SU-DHL-6 (cell line): Measurements from ENCODE around the gene TSGA10.
A peak's percentile ranks its signal among the peaks of the same experiment; 100 is the strongest.

Source experiments
- H2AFZ ChIP-seq: fragments of 200-600 bp; sonication (generic); 2 replicates; pipeline ENCODE4 v1.6.1; 2014; ENCODE audit warnings: low read depth, mild to moderate bottlenecking, moderate library complexity, mixed read lengths, antibody characterized with exemption, low read length; ENCODE audit not compliant: severe bottlenecking
- H3F3A ChIP-seq: fragments of 200-600 bp; shearing (Covaris generic); 2 replicates; pipeline ENCODE4 v1.6.0; 2016; ENCODE audit warnings: antibody characterized with exemption, mild to moderate bottlenecking; ENCODE audit not compliant: insufficient read depth
- H3K27ac ChIP-seq: fragments of 200-600 bp; sonication (generic); 2 replicates; pipeline ENCODE4 v1.5.1; 2016; ENCODE audit warnings: low read depth, mild to moderate bottlenecking, low read length, moderate library complexity, mixed read lengths
- H3K27me3 ChIP-seq: fragments of 200-600 bp; sonication (generic), shearing (Covaris generic); 2 replicates; pipeline ENCODE4 v1.6.0; 2014; ENCODE audit warnings: mild to moderate bottlenecking, low read length
- H3K36me3 ChIP-seq: fragments of 200-600 bp; sonication (generic); 2 replicates; pipeline ENCODE4 v1.6.1; 2014; ENCODE audit warnings: mild to moderate bottlenecking, low read length, mixed read lengths
- H3K4me2 ChIP-seq: fragments of 300-600, 200-600 bp; shearing (Covaris generic), sonication (generic); 2 replicates; pipeline ENCODE4 v1.6.0; 2014; ENCODE audit warnings: low read length, low read depth, mild to moderate bottlenecking; ENCODE audit not compliant: poor library complexity, severe bottlenecking
- H3K4me3 ChIP-seq: fragments of 200-600 bp; sonication (generic); 2 replicates; pipeline ENCODE4 v1.5.1; 2014; ENCODE audit warnings: antibody characterized with exemption, low read length, mild to moderate bottlenecking, mixed read lengths; ENCODE audit not compliant: insufficient read depth, poor library complexity, severe bottlenecking
- H3K79me2 ChIP-seq: fragments of 200-600 bp; sonication (generic); 2 replicates; pipeline ENCODE4 v1.6.1; 2014; ENCODE audit warnings: mild to moderate bottlenecking, low read length, moderate library complexity; ENCODE audit not compliant: insufficient read depth
- H3K9ac ChIP-seq: fragments of 200-600 bp; sonication (generic); 2 replicates; pipeline ENCODE4 v1.7.0; 2014; ENCODE audit warnings: mild to moderate bottlenecking, low read length
- H3K9me2 ChIP-seq: fragments of 200-600 bp; sonication (generic); replicated peaks from 2 replicates; pipeline ENCODE4 v1.6.1; 2014; ENCODE audit warnings: low read length; ENCODE audit not compliant: insufficient read depth
- H3K9me3 ChIP-seq: fragments of 200-600 bp; sonication (generic); 2 replicates; pipeline ENCODE4 v1.6.1; 2014; ENCODE audit warnings: low read length, mixed read lengths; ENCODE audit not compliant: insufficient read depth
- H4K20me1 ChIP-seq: fragments of 200-600 bp; sonication (generic); 2 replicates; pipeline ENCODE4 v1.6.1; 2014; ENCODE audit warnings: low read depth, mild to moderate bottlenecking, antibody characterized with exemption, low read length, moderate library complexity, mixed read lengths
- CTCF ChIP-seq: fragments of 200-600 bp; sonication (generic); IDR thresholded peaks from one replicate; pipeline ENCODE4 v1.5.1; 2017; ENCODE audit warnings: antibody characterized with exemption, mild to moderate bottlenecking, low read length, moderate library complexity; ENCODE audit not compliant: insufficient read depth, poor library complexity, severe bottlenecking
- EZH2phosphoT487 ChIP-seq: fragments of 200-600 bp; sonication (generic), shearing (Covaris generic); conservative IDR thresholded peaks from 2 replicates; pipeline ENCODE4 v1.6.1; 2018; ENCODE audit warnings: mild to moderate bottlenecking, antibody characterized with exemption, low read length, moderate library complexity, mixed read lengths

Gene TSGA10

GRCh38 chr2:99188357-99188756 lies 33.6 kb upstream of the TSGA10 start:
- Histone ChIP-seq H3K9me2 (no peaks in the 10 kb centered on the region), H3K36me3 (peaks cover 21% of the 10 kb centered on the region; the same call in 1 of the 2 replicates), H4K20me1 (no peaks in the 10 kb centered on the region), H2AFZ (no peak overlapping the region), H3K9me3 (no peaks in the 10 kb centered on the region), H3K27ac (no peak overlapping the region), H3K4me3 (no peak overlapping the region), H3K9ac (no peak overlapping the region), H3K4me2 (no peak overlapping the region), H3K27me3 (no peaks in the 10 kb centered on the region), H3F3A (no peaks in the 10 kb centered on the region), H3K79me2 (peaks cover 56% of the 10 kb centered on the region)
- TF ChIP-seq CTCF (no peak), EZH2phosphoT487 (no peak)

- Histone ChIP-seq H3F3A (no peaks in the 10 kb centered on the region), H3K79me2 (peaks cover 68% of the 10 kb centered on the region), H2AFZ (no peak overlapping the region), H3K36me3 (peaks cover 21% of the 10 kb centered on the region; the same call in 1 of the 2 replicates), H3K4me3 (no peak overlapping the region), H3K4me2 (no peak overlapping the region), H3K9me2 (no peaks in the 10 kb centered on the region), H3K9me3 (no peaks in the 10 kb centered on the region), H3K9ac (no peak overlapping the region), H4K20me1 (no peaks in the 10 kb centered on the region), H3K27ac (no peak overlapping the region), H3K27me3 (no peaks in the 10 kb centered on the region)
- TF ChIP-seq CTCF (no peak), EZH2phosphoT487 (no peak)
Measured at GRCh38 chr2:99187011-99187410, 32.3 kb upstream of the TSGA10 start.

GRCh38 chr2:99184811-99185210 lies 30.1 kb upstream of the TSGA10 start:
- Histone ChIP-seq H3K36me3 (peaks cover 9% of the 10 kb centered on the region; the same call in 1 of the 2 replicates), H4K20me1 (no peaks in the 10 kb centered on the region), H3F3A (no peaks in the 10 kb centered on the region), H2AFZ (no peak overlapping the region), H3K9me3 (no peaks in the 10 kb centered on the region), H3K9me2 (no peaks in the 10 kb centered on the region), H3K4me2 (no peak overlapping the region), H3K79me2 (peaks cover 82% of the 10 kb centered on the region), H3K9ac (no peak overlapping the region), H3K27me3 (no peaks in the 10 kb centered on the region), H3K4me3 (no peak overlapping the region), H3K27ac (no peak overlapping the region)
- no peak for TF ChIP-seq EZH2phosphoT487
- no peak for TF ChIP-seq CTCF

- H4K20me1 ChIP-seq, result no peaks in the 10 kb centered on the region
- no peak overlapping the region for H2AFZ ChIP-seq
- H3K9me3 ChIP-seq, result no peaks in the 10 kb centered on the region
- H3K4me3 ChIP-seq, result no peak overlapping the region
- no peaks in the 10 kb centered on the region for H3K27me3 ChIP-seq
- peaks cover 96% of the 10 kb centered on the region for H3K79me2 ChIP-seq
- peaks cover 4% of the 10 kb centered on the region; the same call in 1 of the 2 replicates for H3K36me3 ChIP-seq
- peak overlapping the region; percentile 12 for H3K4me2 ChIP-seq
- TF ChIP-seq CTCF (no peak), EZH2phosphoT487 (no peak)
- no peaks in the 10 kb centered on the region for H3F3A ChIP-seq
- H3K9ac ChIP-seq, result no peak overlapping the region
- no peaks in the 10 kb centered on the region for H3K9me2 ChIP-seq
- no peak overlapping the region for H3K27ac ChIP-seq
Measured at GRCh38 chr2:99183025-99183424, 28.3 kb upstream of the TSGA10 start.
